ENCODE measurements around the gene ZNF350. TPM values are rescaled to one million over a fixed set of nuclear protein-coding genes. Genes with fewer than 3 reads are reported as not detected.
A peak's percentile ranks its signal among the peaks of the same experiment; 100 is the strongest.

The ZNF350 gene
- total RNA-seq: 10 to 100 TPM; 17.7 to 26.0 (median 20.2) TPM
- polyA plus RNA-seq: 10 to 100 TPM in 1 of 3 donors, 1 to 10 TPM in 2; 7.9 to 11.3 (median 8.1) TPM
- long read RNA-seq, donor 1, transcript ZNF350-201 (5 exons, 2,338 nt): major isoform, 5 of 5 reads
- long read RNA-seq, donor 1, partial matches to known transcripts: 0 of 5 reads
- long read RNA-seq, donor 1, other reads (novel, unspliced or antisense): 0 of 5 reads
- long read RNA-seq, donor 2, partial matches to known transcripts: 0 of 2 reads
- long read RNA-seq, donor 2, other reads (novel, unspliced or antisense): 0 of 2 reads

GRCh38 chr19:51986309-51987291 is at the start of gene ZNF350:
Gene ZNF350 (minus strand): TSS chr19:51986840. CDS start chr19:51974360, 12,480 bp downstream.
- Histone ChIP-seq H3K36me3 (peaks cover 0 to 43% (median 7%) of the 10 kb centered on the region in 6 donors), H3K27me3 (replicated peaks in 1 of 7) (no peaks in the 10 kb centered on the region), H3K27ac (peak within 1 kb of the TSS; percentile 67 to 90 (median 83)), H3K4me3 (peak within 1 kb of the TSS; percentile 71 to 96 (median 88)), H3K9me3 (peaks cover 23 to 89% (median 87%) of the 10 kb centered on the region in 8 donors), H3K4me1 (peaks cover 8 to 23% (median 16%) of the 10 kb centered on the region in 6 donors)
- peak; percentile 96 for DNase-seq
- TF ChIP-seq CTCF (IDR thresholded peaks at IDR 0.05 in 8 of 11, conservative IDR thresholded peaks at IDR 0.05 in 3 of 11) (no peak), POLR2A (IDR thresholded peaks at IDR 0.05) (no peak), POLR2AphosphoS5 (IDR thresholded peaks at IDR 0.05) (peak in 2 of 3 donors; percentile 76 to 93)
- intact Hi-C loops (cut with DNase I; ENCODE audit: low total_unique reads): no loop called here
- WGBS, 5 donors: 3 to 6% (median 4%) methylated on average over 33 of the region's 33 CpGs

- Histone ChIP-seq H3K9me3 (peaks cover 33 to 100% (median 96%) of the 10 kb centered on the region in 8 donors), H3K36me3 (peaks cover 39 to 75% (median 57%) of the 10 kb centered on the region in 6 donors)
Observed at GRCh38 chr19:52034051-52034728, 47.5 kb upstream of the ZNF350 start.

GRCh38 chr19:52028780-52029123 is 42.1 kb upstream of the ZNF350 start:
- 17 to 21% (median 21%) methylated on average over 5 of the region's 5 CpGs for WGBS, 5 donors
- TF ChIP-seq POLR2AphosphoS5 (IDR thresholded peaks at IDR 0.05): no peak
- TF ChIP-seq CTCF (IDR thresholded peaks at IDR 0.05 in 8 of 11, conservative IDR thresholded peaks at IDR 0.05 in 3 of 11): no peak
- no peak for TF ChIP-seq POLR2A (IDR thresholded peaks at IDR 0.05)
- intact Hi-C loops (cut with DNase I; ENCODE audit: low total_unique reads): no loop called here
- H3K36me3 ChIP-seq: peaks cover 7 to 54% (median 26%) of the 10 kb centered on the region in 6 donors
- H3K4me1 ChIP-seq: peaks cover 6 to 26% (median 20%) of the 10 kb centered on the region in 6 donors
- peaks cover 18 to 81% (median 75%) of the 10 kb centered on the region in 8 donors for H3K9me3 ChIP-seq
- H3K4me3 ChIP-seq: peak overlapping the region; percentile 59 to 83 (median 68)
- no peaks in the 10 kb centered on the region for H3K27me3 ChIP-seq (replicated peaks in 1 of 7)
- H3K27ac ChIP-seq: peak overlapping the region; percentile 93 to 97 (median 96)
- no peak for DNase-seq

More at GRCh38 chr19:52034051-52034728, 47.5 kb upstream of the ZNF350 start:
- no peaks in the 10 kb centered on the region for H3K27me3 ChIP-seq (replicated peaks in 1 of 7)
- intact Hi-C loops (cut with DNase I; ENCODE audit: low total_unique reads): no loop called here
- H3K4me1 ChIP-seq: peaks cover 0 to 2% (median under 1%) of the 10 kb centered on the region in 6 donors
- peak overlapping the region in 1 of 8 donors; percentile 8 for H3K4me3 ChIP-seq
- 97 to 99% (median 97%) methylated on average over 12 of the region's 12 CpGs for WGBS, 5 donors
- TF ChIP-seq POLR2AphosphoS5 (IDR thresholded peaks at IDR 0.05) (no peak), CTCF (IDR thresholded peaks at IDR 0.05 in 8 of 11, conservative IDR thresholded peaks at IDR 0.05 in 3 of 11) (no peak), POLR2A (IDR thresholded peaks at IDR 0.05) (no peak)
- no peak for DNase-seq
- no peak overlapping the region for H3K27ac ChIP-seq
